Peyer's patch (tissue), 4 donors: Measurements from ENCODE around the gene CAMK2D.

Experiments
- CTCF ChIP-seq, 6 experiments: fragments of 450-650 bp in 4 of 6; fragments of 200-600 bp in 2 of 6; sonication (generic) in 1 of 6; IDR thresholded peaks; one replicate each; pipeline ENCODE4 v1.5.1; 2017 to 2019; ENCODE audit warnings: antibody characterized with exemption in 6 of 6, mild to moderate bottlenecking in 3 of 6, moderate library complexity in 1 of 6
- POLR2A ChIP-seq, 2 donors: fragments of 450-650 bp; IDR thresholded peaks; one replicate each; pipeline ENCODE4 v1.5.1; 2017; ENCODE audit warnings: antibody characterized with exemption in 2 of 2, mild to moderate bottlenecking in 2 of 2, moderate library complexity in 2 of 2

DNA sequence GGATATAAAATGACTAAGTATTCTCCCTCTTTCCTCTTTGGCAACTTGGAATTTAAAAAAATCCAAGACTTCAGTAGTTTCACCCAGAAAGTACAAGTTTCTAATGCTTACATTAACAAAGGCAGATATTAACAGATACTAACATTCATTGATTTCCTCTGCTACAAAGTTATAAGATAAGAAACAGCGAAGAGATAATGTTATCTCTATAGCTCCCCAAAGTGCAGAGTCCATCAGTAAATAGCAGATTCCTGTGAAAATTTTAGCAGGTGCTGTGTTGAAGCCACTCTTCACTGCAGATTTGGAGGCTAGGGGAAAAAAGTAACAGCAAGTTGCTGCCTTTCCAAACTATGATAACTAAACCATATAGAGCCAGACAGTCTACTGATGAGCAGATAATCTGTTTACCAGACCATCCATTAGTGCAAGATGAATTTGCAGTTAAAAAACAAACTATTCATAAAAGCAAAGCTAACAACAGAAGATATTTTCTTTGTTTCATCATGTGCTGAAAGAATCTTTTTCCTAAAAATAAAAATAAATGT, 3.3 kb upstream of the CAMK2D start:
- TF ChIP-seq CTCF (IDR thresholded peaks at IDR 0.05) (no peak), POLR2A (IDR thresholded peaks at IDR 0.05) (no peak)
